H1 (cell line): ENCODE measurements around the gene TMPRSS2. TPM values are rescaled to one million over a fixed set of nuclear protein-coding genes. Genes with fewer than 3 reads are reported as not detected.

Source experiments
- ASH2L ChIP-seq: fragments of 200-600, 300-600 bp; sonication (generic); IDR thresholded peaks from one replicate; pipeline ENCODE4 v1.7.1; 2017; ENCODE audit warnings: low read length
- BCL11A ChIP-seq, 2 experiments: IDR thresholded peaks; one replicate each; pipeline ENCODE4 v1.6.1; 2011; ENCODE audit warnings: low read depth in 2 of 2, low read length in 2 of 2, mild to moderate bottlenecking in 2 of 2
- EP300 ChIP-seq, 2 experiments: IDR thresholded peaks; 1 replicate in 1 of 2; 2 replicates in 1 of 2; pipeline ENCODE4 v1.6.1; 2011 to 2012; ENCODE audit warnings: low read depth in 2 of 2, low read length in 2 of 2, mild to moderate bottlenecking in 2 of 2, borderline replicate concordance in 1 of 2, inconsistent platforms in 1 of 2, moderate library complexity in 1 of 2
- HDAC6 ChIP-seq: IDR thresholded peaks from one replicate; pipeline ENCODE4 v1.7.1; 2012; ENCODE audit warnings: low read depth, mild to moderate bottlenecking, inconsistent platforms, low read length, moderate library complexity
- PHF8 ChIP-seq: fragments of 200-600 bp; sonication (generic); conservative IDR thresholded peaks from 2 replicates; pipeline ENCODE4 v1.7.1; 2012; ENCODE audit warnings: low read depth, mild to moderate bottlenecking, inconsistent platforms, low read length, moderate library complexity
- SAP30 ChIP-seq: fragments of 300-600 bp; sonication (generic); IDR thresholded peaks from 2 replicates; pipeline ENCODE4 v1.7.1; 2012; ENCODE audit warnings: low read length, moderate library complexity, mild to moderate bottlenecking, inconsistent platforms; ENCODE audit not compliant: insufficient read depth, insufficient replicate concordance
- SIN3A ChIP-seq, 2 experiments: IDR thresholded peaks in 1 of 2; conservative IDR thresholded peaks in 1 of 2; 2 replicates each; pipeline ENCODE4 v1.6.1; 2011 to 2012; ENCODE audit warnings: low read length in 2 of 2, improper control_type of control experiment in 1 of 2, low read depth in 1 of 2, mild to moderate bottlenecking in 1 of 2
- SRF ChIP-seq: IDR thresholded peaks from 2 replicates; pipeline ENCODE4 v1.6.1; 2011; ENCODE audit warnings: mild to moderate bottlenecking, low read depth, low read length, moderate library complexity
- SUZ12 ChIP-seq: fragments of 200-600 bp; sonication (generic); IDR thresholded peaks from 2 replicates; pipeline ENCODE4 v1.6.1; 2012; ENCODE audit warnings: mild to moderate bottlenecking, inconsistent platforms, low read length, moderate library complexity, mixed read lengths
- TEAD4 ChIP-seq: IDR thresholded peaks from 2 replicates; pipeline ENCODE4 v1.6.1; 2012; ENCODE audit warnings: low read depth, low read length, inconsistent platforms, mixed read lengths
- polyA plus RNA-seq, 7 experiments: library from polyadenylated mRNA; depleted of rRNA in 3 of 7; stranded (reverse) in 5 of 7; unstranded in 2 of 7; fragments of >200 nt in 5 of 7; fragments of 200-250 nt in 2 of 7; gene quantifications; 1 replicate in 5 of 7; 2 replicates in 1 of 7; 4 replicates in 1 of 7; pipeline versions ENCODE4 v1.2.1 to v1.2.3, GENCODE V29; 2011 to 2013; ENCODE audit warnings: missing spikeins in 2 of 7, mixed read lengths in 2 of 7
- total RNA-seq: library from RNA; stranded (reverse); fragmentation: NEBNext Ultra II Directional; extraction: Animal tissue kit (Norgen Biotek cat#: 25700); gene quantifications from 2 replicates; pipeline ENCODE4 v1.2.1, GENCODE V29; 2021

Gene TMPRSS2
- total and polyA plus RNA-seq, 2 of the 8 experiments (the other 6 are each of a cell fraction or from before 2014, with no cell fraction given): 9.2 to 11.0 TPM

- TF ChIP-seq EP300 (IDR thresholded peaks at IDR 0.05; ENCODE audit: borderline replicate concordance in 1 of 2, low read depth in 2 of 2, low read length in 2 of 2): no peak
- TF ChIP-seq SAP30: no peak
- 0 out of 2 replicates have a peak, but pooled peaks have one; percentile 5 for TF ChIP-seq SUZ12
- no peak for TF ChIP-seq TEAD4
- TF ChIP-seq SRF: no peak
- no peak for TF ChIP-seq HDAC6
- no peak for TF ChIP-seq PHF8
- no peak for TF ChIP-seq BCL11A (IDR thresholded peaks at IDR 0.05; ENCODE audit: low read depth in 2 of 2, low read length in 2 of 2)
- peak; percentile 37 for TF ChIP-seq ASH2L
- TF ChIP-seq SIN3A (conservative IDR thresholded peaks at IDR 0.05 in 1 of 2, IDR thresholded peaks at IDR 0.05 in 1 of 2; ENCODE audit: low read depth in 1 of 2, low read length in 2 of 2): peak in 1 of 2 experiments; percentile 15; a peak in 1 of 4 replicates
- TF ChIP-seq, all 59 proteins: peak for 8
Observed at GRCh38 chr21:41507521-41508414, at the start of gene TMPRSS2 (continued).
